Measurements from ENCODE around the gene SNX30. TPM values are rescaled to one million over a fixed set of nuclear protein-coding genes. Genes with fewer than 3 reads are reported as not detected.
A peak's percentile ranks its signal among the peaks of the same experiment; 100 is the strongest.

SNX30 gene
- total RNA-seq, 1 donor from 2014 or later = 5.0 TPM

DNA sequence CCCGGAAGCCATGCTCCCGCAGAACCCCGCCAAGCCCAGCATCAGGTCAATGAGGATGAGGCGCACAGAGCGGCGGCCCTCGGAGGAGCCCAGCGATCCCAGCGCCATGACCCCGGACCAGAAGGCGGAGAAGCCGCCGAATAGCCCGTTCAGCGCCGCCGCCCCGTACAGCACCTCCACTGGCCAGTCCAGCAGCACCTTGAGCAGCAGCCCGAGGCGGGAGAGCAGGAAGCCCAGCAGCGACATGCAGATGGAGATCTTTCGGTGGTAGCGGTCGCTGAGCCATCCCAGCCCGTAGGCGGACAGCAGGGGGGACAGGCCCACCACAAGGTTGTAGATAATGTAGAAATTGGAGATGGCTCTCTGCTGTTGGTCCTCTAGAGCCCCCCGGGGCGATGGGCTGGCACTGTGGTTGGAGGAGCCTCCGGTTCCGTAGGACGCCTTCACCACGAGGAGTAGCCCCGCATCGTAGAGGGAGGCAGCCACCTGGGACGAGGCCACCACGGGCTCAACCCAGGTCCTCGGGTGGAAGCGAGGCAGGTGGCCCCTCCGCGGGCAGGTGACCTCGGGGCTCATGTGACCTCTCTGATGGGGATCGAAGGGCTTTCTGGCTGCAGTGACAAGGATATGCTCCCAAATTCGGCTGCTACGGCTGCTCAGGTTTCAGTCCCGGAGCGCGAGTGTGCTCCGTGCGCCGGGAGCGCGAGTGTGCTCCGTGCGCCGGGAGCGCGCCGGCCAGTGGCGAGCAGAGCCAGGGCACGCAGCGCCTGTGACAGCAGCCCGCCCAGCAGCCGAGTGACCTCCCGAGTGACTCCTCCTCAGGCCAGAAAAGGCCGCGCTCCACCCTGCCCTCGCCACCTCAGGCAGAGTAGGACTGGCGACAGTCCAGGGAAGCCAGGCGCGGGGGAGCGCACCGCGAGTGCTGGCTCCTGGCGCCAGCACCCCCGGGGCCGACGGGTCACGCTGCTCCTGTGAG is 139.8 kb downstream of the SNX30 start, which contains the start of gene SLC46A2:
SLC46A2 (minus strand) TSS at position 771 of the 976 bp plus-strand sequence; CDS start at position 576, 195 bp downstream.
- ATAC-seq (peak; percentile 67), DNase-seq (ENCODE audit: missing footprints) (peak; percentile 74)
- intact Hi-C loops (cut with DNase I) = no loop called here

DNA sequence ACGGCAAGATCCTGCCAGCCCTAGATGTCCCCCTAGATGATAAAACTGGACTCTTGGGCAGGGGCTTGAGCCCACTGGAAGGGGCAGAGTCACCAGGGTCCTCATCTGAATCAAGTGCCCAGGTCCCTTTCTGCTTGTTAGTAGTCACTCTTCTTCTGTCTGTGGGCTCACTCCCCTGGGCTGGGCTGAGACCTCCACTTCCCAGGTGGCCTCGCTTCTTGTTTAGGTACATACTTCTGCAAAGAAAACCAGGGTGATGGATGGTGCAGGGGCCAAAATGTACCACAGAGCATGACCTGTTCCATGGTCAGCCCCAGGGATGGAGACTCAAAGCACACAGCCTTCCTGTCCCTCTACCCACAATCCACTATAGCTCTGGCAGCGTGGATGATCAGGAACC is 141.0 kb downstream of the SNX30 start:
- ATAC-seq (no peak), DNase-seq (ENCODE audit: missing footprints) (no peak)
- intact Hi-C loops (cut with DNase I) = no loop called here

DNA sequence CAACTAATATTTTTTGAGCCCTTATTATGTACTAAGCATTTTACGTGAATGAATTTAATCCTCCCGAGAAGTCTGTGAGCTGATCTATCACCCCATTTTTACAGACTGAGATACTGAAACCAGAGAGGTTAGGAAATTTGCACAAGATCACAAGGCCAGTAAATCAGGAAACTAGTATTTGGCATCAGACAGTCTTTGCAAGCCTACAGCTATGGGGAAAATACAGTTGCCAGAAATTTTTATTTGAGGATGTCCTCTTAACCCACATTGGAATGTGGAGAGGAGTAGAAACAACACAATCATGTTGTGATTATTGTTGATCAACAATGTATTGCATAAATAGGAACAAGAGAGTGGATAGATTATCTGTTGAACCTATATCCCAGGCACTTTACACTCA is 142.4 kb downstream of the SNX30 start:
- ATAC-seq = no peak
- DNase-seq (ENCODE audit: missing footprints) = no peak
- intact Hi-C loops (cut with DNase I) = no loop called here

DNA sequence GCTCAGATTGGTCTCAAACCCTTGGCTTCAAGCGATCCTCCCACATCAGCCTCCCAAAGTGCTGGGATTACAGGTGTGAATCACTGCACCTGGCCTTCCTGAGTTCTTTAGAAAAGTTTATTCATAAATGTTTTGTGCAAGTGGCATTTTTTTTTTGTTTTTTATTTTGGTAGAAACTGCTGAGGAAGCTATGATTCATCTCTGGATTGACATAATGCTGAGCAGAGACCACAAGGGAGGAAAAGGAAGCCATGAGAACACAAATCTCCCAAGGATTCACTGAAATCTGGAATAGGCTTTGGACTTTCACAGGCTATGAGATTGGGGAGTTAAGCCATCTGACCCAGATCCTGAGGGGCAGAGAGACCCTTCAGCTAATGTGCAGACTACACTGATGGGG is 143.5 kb downstream of the SNX30 start:
- intact Hi-C loops (cut with DNase I) = no loop called here
- no peak for ATAC-seq

DNA sequence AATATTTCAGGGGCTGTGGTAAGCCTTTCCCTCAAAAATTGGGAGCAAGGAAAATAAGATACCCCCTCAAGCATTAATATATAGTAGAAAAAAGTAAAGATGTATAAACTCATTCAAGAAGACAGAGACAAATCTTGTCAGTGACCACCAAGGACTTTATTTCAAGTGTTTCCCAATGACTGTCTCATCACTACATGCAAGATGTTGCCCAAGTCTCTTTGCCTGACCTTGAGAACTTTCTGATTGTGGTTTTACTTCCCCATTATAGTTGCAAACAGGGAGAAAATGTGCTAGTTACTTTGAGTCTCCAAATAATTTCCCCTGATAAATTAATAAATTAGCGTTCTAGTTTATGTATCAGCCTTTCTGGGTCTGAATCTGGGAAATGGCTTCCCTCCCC is 144.1 kb downstream of the SNX30 start:
- no peak for DNase-seq (ENCODE audit: missing footprints)
- intact Hi-C loops (cut with DNase I) = no loop called here
- no peak for ATAC-seq

More for the DNA sequence above, 143.5 kb downstream of the SNX30 start:
- no peak for DNase-seq (ENCODE audit: missing footprints)

DNA sequence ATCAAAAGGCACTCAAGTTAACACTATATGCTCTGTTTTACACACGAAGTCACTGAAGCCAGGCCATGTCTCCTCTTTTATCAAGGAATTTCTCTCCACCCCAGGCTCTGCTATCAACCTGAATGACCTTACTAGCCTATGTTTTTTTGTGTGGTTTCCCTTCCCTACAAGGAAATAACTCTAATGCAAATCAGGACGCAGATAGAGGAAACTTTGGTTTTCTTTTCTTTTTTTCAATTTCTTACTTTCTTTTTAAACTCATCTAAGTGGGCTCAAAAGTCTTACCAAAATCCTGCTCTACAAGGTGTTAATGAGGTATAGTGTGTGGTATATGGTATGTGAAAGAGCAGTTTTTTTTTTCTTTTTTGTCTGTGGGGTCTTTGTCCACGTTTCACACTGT is 145.6 kb downstream of the SNX30 start:
- intact Hi-C loops (cut with DNase I) = no loop called here
- no peak for ATAC-seq

DNA sequence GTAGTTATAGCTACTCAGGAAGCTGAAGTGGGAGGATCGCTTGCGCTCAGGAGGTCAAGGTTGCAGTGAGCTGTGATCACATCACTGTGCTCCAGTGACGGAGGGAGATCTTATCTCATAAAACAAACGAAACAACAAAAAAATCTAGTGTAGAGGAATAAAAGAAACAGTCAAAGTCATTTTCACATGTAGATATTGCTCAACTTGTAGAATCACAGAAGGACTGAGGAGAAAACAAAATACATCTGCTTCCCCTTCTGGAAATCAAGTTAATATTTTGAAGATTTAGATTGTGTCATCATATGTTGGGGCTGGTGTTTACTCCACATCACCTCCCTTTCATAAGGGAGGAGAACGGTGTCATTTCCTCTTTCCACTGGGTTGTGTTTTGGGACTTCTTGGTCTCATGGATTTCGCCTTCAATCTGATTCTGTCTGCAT is 148.3 kb downstream of the SNX30 start:
- DNase-seq (ENCODE audit: missing footprints) = no peak
- no peak for ATAC-seq
- intact Hi-C loops (cut with DNase I) = no loop called here

More for the DNA sequence above, 145.6 kb downstream of the SNX30 start:
- DNase-seq (ENCODE audit: missing footprints) = no peak

DNA sequence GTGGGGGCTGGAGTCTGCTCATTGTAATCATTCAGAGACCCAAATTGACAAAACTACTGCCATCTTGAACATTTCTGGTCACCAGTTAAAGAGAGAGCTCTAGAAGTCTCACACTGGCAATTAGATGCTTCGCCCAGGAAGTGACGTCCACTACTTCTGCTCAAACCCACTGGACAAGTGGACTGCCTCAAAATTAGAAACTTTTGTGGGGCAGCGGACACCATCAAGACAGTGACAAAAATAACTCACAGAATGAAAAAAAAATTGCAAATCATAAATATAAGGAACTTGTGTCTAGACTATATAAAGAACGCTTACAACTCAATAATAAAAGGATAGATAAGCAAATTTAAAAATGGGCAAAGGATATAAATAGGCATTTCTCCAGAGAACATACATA is 149.9 kb downstream of the SNX30 start:
- intact Hi-C loops (cut with DNase I) = no loop called here
- peak; percentile 26 for ATAC-seq

DNA sequence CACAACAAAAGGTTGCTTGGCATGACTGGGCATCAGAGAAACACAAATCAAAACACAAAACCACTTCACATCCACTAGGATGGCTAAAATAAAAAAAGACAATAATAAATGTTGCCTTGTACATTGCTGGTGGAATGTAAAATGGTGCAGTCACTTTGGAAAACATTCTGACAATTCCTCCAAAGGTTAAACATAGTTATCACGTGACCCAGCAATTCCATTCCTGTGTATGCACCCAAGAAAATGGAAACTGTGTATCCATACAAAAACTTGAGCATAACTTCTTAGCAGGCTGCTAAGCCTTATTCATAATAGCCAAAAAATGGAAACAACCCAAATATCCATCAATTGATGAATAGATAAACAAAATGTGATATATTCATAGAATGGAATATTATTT is 150.3 kb downstream of the SNX30 start:
- ATAC-seq (no peak), DNase-seq (ENCODE audit: missing footprints) (no peak)
- intact Hi-C loops (cut with DNase I) = no loop called here

More for the DNA sequence above, 149.9 kb downstream of the SNX30 start:
- DNase-seq (ENCODE audit: missing footprints) = no peak

DNA sequence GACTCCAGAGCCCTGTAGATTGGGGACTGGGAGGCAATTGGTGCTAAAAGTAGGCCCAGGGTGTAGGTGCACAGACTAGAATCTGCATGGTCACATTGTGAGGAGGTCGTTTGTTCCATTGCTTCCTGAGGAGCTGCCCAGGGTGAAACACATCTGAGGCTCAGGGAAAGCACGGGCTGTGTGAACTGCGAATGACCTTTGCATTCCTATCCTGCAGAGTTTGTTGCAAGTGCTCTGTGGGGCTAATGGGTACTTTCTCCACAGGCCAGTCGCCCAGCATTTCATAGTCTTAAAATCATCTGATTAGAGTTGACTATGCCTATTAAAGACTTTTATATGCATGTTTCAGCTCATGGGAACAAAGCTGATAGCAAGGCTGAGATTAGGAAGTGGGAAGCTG is 154.5 kb downstream of the SNX30 start:
- DNase-seq (ENCODE audit: missing footprints) (no peak), ATAC-seq (no peak)
- intact Hi-C loops (cut with DNase I) = no loop called here

DNA sequence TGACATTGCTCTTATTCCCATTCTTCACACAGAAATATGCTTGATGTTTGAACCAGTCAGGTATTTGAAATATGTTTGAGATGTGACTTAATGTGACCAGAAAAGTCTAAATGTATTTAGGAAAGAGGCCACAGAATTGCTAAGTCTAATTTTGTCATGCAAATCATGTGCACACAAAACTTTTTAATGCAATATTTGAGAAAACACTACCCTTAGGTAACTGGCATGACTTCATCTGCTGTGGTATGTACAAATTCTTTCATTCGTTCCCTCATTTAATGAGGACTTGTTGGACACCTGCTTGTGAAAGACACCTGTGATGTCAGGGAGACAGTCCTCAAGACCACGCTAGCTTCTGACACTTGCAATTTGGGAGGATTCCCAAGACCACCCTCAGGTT is 161.2 kb downstream of the SNX30 start:
- intact Hi-C loops (cut with DNase I) = no loop called here
- ATAC-seq (no peak), DNase-seq (ENCODE audit: missing footprints) (no peak)

DNA sequence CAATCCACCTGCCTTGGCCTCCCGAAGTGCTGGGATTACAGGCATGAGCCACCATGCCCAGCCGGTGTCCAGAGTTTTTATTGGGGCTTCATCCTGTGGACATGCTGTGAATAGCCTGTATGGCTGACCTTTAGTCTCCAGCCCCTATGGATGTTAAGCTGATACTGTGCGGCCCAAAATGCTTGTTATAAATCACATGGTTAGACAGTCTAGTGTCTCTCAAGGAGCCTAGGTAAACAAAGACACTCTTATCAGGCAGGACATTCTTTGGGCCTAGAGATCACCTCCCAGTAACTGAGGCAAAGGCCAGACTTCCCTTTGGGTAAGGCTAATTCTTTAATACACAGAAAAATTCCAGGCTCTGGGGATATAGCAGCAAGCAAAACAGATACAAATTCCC is 162.1 kb downstream of the SNX30 start:
- ATAC-seq (no peak), DNase-seq (ENCODE audit: missing footprints) (no peak)
- intact Hi-C loops (cut with DNase I) = no loop called here

DNA sequence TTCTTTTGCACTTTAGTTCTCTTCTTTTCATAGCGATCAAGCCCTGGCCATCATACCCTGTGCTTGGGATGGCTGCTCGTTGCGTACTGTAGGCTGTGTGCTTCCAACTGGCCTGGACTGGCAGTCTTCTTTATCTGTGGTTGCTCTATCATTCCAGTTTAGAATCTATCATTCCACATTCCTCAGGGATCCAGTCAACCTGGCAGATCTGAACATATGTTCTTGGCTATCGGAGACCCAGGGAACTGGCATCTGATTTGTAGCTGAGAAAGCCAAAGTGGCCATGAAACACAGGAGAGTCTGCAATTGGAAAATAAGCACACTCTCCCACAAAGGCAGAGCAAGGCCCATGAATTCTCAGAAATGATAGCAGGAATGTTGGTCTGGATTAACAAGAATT is 162.8 kb downstream of the SNX30 start:
- ATAC-seq (no peak), DNase-seq (ENCODE audit: missing footprints) (no peak)
- intact Hi-C loops (cut with DNase I) = no loop called here

DNA sequence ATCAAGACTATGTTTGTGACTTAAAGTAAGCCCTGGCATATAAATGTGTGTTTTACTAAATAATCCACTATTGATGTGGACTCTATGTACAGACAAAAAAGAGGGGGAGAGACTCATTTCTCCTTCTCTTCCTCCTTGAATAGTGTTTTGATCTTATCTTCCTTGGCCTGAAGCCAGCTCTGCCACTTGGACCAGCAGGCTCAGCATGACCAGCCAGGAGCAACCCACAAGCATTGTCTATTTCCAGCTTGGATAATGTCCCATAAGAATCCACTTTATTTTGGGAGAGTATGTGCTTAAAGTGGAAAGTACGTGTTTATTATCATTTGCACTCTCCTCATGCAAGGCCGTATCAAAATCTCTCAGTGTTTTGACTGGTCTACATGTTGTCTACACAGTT is 164.0 kb downstream of the SNX30 start:
- ATAC-seq = no peak
- intact Hi-C loops (cut with DNase I) = no loop called here
- no peak for DNase-seq (ENCODE audit: missing footprints)

DNA sequence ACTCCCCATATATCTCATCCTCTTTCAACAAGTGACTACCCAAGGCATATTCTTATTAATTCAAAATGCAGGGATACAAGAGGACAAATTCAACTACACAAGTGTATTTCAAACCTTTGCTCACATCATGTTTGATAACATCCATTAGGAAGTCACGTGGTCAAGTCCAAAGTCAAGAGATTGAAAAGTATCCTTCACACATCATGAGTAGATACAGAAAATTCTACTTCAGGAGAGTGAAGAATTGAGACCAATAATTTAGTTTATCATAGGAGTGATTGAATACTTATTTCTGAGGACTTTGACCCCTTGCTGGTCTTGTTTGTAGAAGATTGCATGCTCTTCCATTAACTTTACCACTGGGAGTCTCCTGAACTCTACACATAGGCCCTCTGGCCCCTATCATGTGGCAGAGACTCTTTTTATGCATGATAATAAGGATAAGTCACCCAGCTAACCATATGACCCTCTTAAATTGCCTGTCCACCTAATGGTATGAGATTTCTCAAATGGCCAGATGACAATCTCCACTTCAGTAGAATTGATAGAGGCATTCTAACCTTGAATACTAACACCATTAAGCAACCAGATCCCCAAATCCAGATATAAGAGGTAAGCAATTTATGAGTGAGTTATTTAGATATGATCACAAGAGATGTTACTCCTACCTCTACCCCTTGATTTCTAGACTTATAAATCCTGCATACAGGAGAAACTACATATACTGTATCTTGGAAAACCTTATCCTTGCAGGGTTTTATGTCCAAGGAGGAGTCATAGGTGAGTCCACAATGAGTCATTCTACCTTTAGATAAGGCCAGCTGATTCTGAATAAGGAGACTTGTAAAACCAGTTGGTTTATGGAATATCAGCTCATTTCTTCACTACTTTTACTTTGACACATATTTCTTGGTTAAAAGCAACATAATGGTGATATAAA is 166.8 kb downstream of the SNX30 start:
- no peak for ATAC-seq
- intact Hi-C loops (cut with DNase I) = no loop called here
- no peak for DNase-seq (ENCODE audit: missing footprints)

DNA sequence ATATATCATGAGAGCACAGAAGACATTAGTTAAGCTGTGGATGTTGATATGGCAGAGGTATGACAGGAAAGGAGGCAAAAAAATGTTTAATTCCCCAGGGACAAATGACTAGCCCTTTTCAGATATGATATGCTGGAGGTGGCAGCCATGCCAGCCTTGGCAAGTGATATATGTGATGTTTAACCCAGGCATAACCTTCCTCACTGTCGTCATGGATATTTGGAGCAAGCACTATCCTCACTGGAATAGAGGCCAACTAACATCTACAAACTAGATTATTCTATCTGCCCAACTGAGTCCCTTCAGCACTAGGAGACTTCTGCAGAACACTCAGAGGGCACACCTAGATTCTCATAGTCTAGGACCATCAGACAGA is 167.4 kb downstream of the SNX30 start:
- ATAC-seq = no peak
- intact Hi-C loops (cut with DNase I) = no loop called here

DNA sequence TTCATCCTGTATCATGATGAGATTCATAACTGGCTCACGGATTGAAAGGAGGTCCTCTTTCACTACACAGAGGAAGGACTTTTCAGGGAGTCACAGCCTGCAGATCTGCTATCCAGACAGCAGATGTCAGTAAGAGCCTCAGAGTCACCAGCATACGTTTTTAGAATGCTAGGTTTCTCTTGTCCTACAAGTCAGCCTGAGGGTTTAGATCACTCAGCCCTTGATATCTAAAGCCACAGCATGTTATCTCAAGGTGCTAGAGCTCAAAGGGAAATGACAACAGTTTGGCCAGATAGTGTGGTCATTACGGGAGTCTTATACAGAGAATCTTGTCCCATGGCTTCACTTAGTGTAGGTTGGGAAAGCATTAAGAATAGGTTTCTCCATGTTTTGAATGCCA is 171.0 kb downstream of the SNX30 start:
- ATAC-seq (no peak), DNase-seq (ENCODE audit: missing footprints) (no peak)
- intact Hi-C loops (cut with DNase I) = loop anchor here (10.0 kb wide), 1 partner anchor 193 kb away; no protein-coding TSS in a partner anchor

More for the DNA sequence above, 167.4 kb downstream of the SNX30 start:
- DNase-seq (ENCODE audit: missing footprints) = no peak
